ENCODE results near the gene RNF126. TPM values are rescaled to one million over a fixed set of nuclear protein-coding genes. Genes with fewer than 3 reads are reported as not detected.

Gene RNF126
- total RNA-seq, 4 donors from 2014 or later = 96.6 to 156 (median 126) TPM

- no peak for DNase-seq (ENCODE audit: low spot score in 2 of 2)
- intact Hi-C loops (cut with DNase I; ENCODE audit: low total_unique reads) = no loop called here
- TF ChIP-seq POLR2A (IDR thresholded peaks at IDR 0.05) (no peak), CTCF (IDR thresholded peaks at IDR 0.05) (no peak)
- 86 to 91% methylated on average over 11 of the region's 11 CpGs for WGBS, 2 donors
- no peak overlapping the region for H3K4me3 ChIP-seq (ENCODE audit: low read depth, poor library complexity, severe bottlenecking)
Measured at GRCh38 chr19:687569-688166, 24.7 kb upstream of the RNF126 start.

- DNase-seq (ENCODE audit: low spot score in 2 of 2) = no peak
- WGBS, 2 donors = 76 to 85% methylated on average over 10 to 17 of the region's 17 CpGs
- intact Hi-C loops (cut with DNase I; ENCODE audit: low total_unique reads) = no loop called here
- no peak overlapping the region for H3K4me3 ChIP-seq (ENCODE audit: low read depth, poor library complexity, severe bottlenecking)
- TF ChIP-seq POLR2A (IDR thresholded peaks at IDR 0.05) = no peak
- TF ChIP-seq CTCF (IDR thresholded peaks at IDR 0.05) = no peak
Measured at GRCh38 chr19:686589-687297, 23.7 kb upstream of the RNF126 start.

GRCh38 chr19:685454-685931 is 22.5 kb upstream of the RNF126 start:
- TF ChIP-seq CTCF (IDR thresholded peaks at IDR 0.05) (no peak), POLR2A (IDR thresholded peaks at IDR 0.05) (no peak)
- whole genome bisulfite sequencing, 2 donors = 82 to 84% methylated on average over 29 to 31 of the region's 31 CpGs
- H3K4me3 ChIP-seq (ENCODE audit: low read depth, poor library complexity, severe bottlenecking) = no peak overlapping the region
- intact Hi-C loops (cut with DNase I; ENCODE audit: low total_unique reads) = no loop called here
- no peak for DNase-seq (ENCODE audit: low spot score in 2 of 2)

- 74 to 81% methylated on average over 8 to 22 of the region's 25 CpGs for WGBS, 2 donors
- intact Hi-C loops (cut with DNase I; ENCODE audit: low total_unique reads) = no loop called here
- no peak overlapping the region for H3K4me3 ChIP-seq (ENCODE audit: low read depth, poor library complexity, severe bottlenecking)
- DNase-seq (ENCODE audit: low spot score in 2 of 2) = no peak
- TF ChIP-seq POLR2A (IDR thresholded peaks at IDR 0.05) (no peak), CTCF (IDR thresholded peaks at IDR 0.05) (no peak)
Measured at GRCh38 chr19:682678-683320, 19.8 kb upstream of the RNF126 start.

- 65% methylated on average over 48 to 51 of the region's 54 CpGs for WGBS, 2 donors
- peak in 1 of 2 donors; percentile 92 for DNase-seq (ENCODE audit: low spot score in 2 of 2)
- intact Hi-C loops (cut with DNase I; ENCODE audit: low total_unique reads) = no loop called here
- no peak for TF ChIP-seq POLR2A (IDR thresholded peaks at IDR 0.05)
- no peak for TF ChIP-seq CTCF (IDR thresholded peaks at IDR 0.05)
- H3K4me3 ChIP-seq (ENCODE audit: low read depth, poor library complexity, severe bottlenecking) = no peak overlapping the region
Measured at GRCh38 chr19:681029-682019, 18.3 kb upstream of the RNF126 start.
